A549 treated with dexamethasone at 1 μM for 4 hours (cell line): ENCODE measurements around the gene CTCFL. TPM values are rescaled to one million over a fixed set of nuclear protein-coding genes. Genes with fewer than 3 reads are reported as not detected.

Experiments used
- total RNA-seq: library from RNA; stranded (reverse); fragments of 200-300 nt; extraction: Qiagen RNA extraction; gene quantifications from 5 replicates; pipeline ENCODE4 v1.2.3, GENCODE V29; 2022

Gene CTCFL
- total RNA-seq, result 0.02 to 0.06 TPM (median 0.03 TPM) in 4 of 5 replicates, not detected in the other

GRCh38 chr20:57524511-57525176, at the start of gene CTCFL:
TSS of gene CTCFL (minus strand) at chr20:57525140. CDS start at chr20:57524205, 935 bp downstream.

GRCh38 chr20:57560554-57561355, 35.8 kb upstream of the CTCFL start, which contains the start of gene PCK1:
TSS of gene PCK1 (plus strand) at chr20:57561110. CDS start at chr20:57561412, 302 bp downstream.

Other genes with a start within 250 kb of the CTCFL start
- not detected in 5 replicates for gene SPO11, start 195.3 kb downstream of the CTCFL start, total RNA-seq
- 60.3 to 68.9 TPM (median 62.5 TPM) in 5 replicates for gene RAE1, start 173.9 kb downstream of the CTCFL start, total RNA-seq
- gene RBM38, start 133.7 kb downstream of the CTCFL start, total RNA-seq, result 23.3 to 35.8 TPM (median 35.0 TPM) in 5 replicates
- 0.05 to 0.16 TPM (median 0.13 TPM) in 5 replicates for gene PCK1, start 36.0 kb upstream of the CTCFL start, total RNA-seq
- gene ZBP1, start 95.3 kb upstream of the CTCFL start, total RNA-seq, result not detected in 5 replicates
- gene PMEPA1, start 184.9 kb upstream of the CTCFL start, total RNA-seq, result 122 to 374 TPM (median 320 TPM) in 5 replicates